DMS 273 treated with DMSO at 0.1 percent for 48 hours (cell line): ENCODE data around the gene MSLN.
"Not testable (repeated sequence)": the region's sequence is repeated elsewhere in the genome, so short reads cannot be mapped to it uniquely, and the experiment has no call there.

Experiments
- DNase-seq: peaks from one replicate; lab custom pipeline; 2025; lab: John Stamatoyannopoulos, UW

MSLN gene

GRCh38 chr16:735982-736453, 24.5 kb upstream of the MSLN start:
- DNase-seq = no peak

GRCh38 chr16:736936-737481, 23.5 kb upstream of the MSLN start:
- DNase-seq = no peak

GRCh38 chr16:739560-740458, 20.7 kb upstream of the MSLN start:
- DNase-seq = no peak

- no peak for DNase-seq
Measured at GRCh38 chr16:740459-740763, 20.1 kb upstream of the MSLN start.

- DNase-seq = peak; percentile 55
Measured at GRCh38 chr16:740764-741505, 19.6 kb upstream of the MSLN start, which contains the start of gene CIAO3. Gene CIAO3 (minus strand): TSS chr16:740997. CDS start chr16:740985, 12 bp downstream.

GRCh38 chr16:741986-742629, 18.4 kb upstream of the MSLN start:
- no peak for DNase-seq

GRCh38 chr16:742894-743293, 17.6 kb upstream of the MSLN start:
- DNase-seq = not testable (repeated sequence)

GRCh38 chr16:743794-744500, 16.6 kb upstream of the MSLN start:
- no peak for DNase-seq

GRCh38 chr16:745739-746138, 14.8 kb upstream of the MSLN start:
- DNase-seq = no peak

- DNase-seq = no peak
Measured at GRCh38 chr16:746637-747036, 13.9 kb upstream of the MSLN start.

GRCh38 chr16:747978-748746, 12.4 kb upstream of the MSLN start:
- DNase-seq = no peak

- DNase-seq = no peak
Measured at GRCh38 chr16:749010-749409, 11.5 kb upstream of the MSLN start.

- no peak for DNase-seq
Measured at GRCh38 chr16:750485-750884, 10.0 kb upstream of the MSLN start.

- no peak for DNase-seq
Measured at GRCh38 chr16:751152-752006, 9.2 kb upstream of the MSLN start.

GRCh38 chr16:752007-752312, 8.6 kb upstream of the MSLN start:
- no peak for DNase-seq

GRCh38 chr16:754121-754607, 6.4 kb upstream of the MSLN start:
- DNase-seq = not testable (repeated sequence)

- no peak for DNase-seq
Measured at GRCh38 chr16:754656-755055, 5.9 kb upstream of the MSLN start.

- no peak for DNase-seq
Measured at GRCh38 chr16:756428-756827, 4.1 kb upstream of the MSLN start.

- DNase-seq = no peak
Measured at GRCh38 chr16:759110-759910, 1.2 kb upstream of the MSLN start.
